NB4 (cell line): ENCODE measurements around the gene MERTK.

Experiments used
- DNase-seq: peaks from one replicate; pipeline ENCODE4 v3.0.0; 2010; ENCODE audit warnings: low read depth
- H3K4me3 ChIP-seq: one replicate; pipeline ENCODE4 v1.5.1; 2011; ENCODE audit warnings: mild to moderate bottlenecking, low read depth, low read length, moderate library complexity
- MYC ChIP-seq: IDR thresholded peaks from 2 replicates; pipeline ENCODE4 v1.6.1; 2011; ENCODE audit warnings: low read depth, low read length
- POLR2A ChIP-seq: IDR thresholded peaks from 2 replicates; pipeline ENCODE4 v1.6.1; 2011; ENCODE audit warnings: mild to moderate bottlenecking; ENCODE audit not compliant: insufficient read length; ENCODE audit errors: extremely low read depth
- TF ChIP-seq, protein P1 (sequence below): IDR thresholded peaks from 2 replicates; pipeline ENCODE4 v1.6.1; 2011; ENCODE audit warnings: low read depth, low read length
- TF ChIP-seq, protein P2 (sequence below): IDR thresholded peaks from one replicate; pipeline ENCODE4 v1.5.1; 2012; ENCODE audit warnings: low read depth, low read length

Gene MERTK

DNA sequence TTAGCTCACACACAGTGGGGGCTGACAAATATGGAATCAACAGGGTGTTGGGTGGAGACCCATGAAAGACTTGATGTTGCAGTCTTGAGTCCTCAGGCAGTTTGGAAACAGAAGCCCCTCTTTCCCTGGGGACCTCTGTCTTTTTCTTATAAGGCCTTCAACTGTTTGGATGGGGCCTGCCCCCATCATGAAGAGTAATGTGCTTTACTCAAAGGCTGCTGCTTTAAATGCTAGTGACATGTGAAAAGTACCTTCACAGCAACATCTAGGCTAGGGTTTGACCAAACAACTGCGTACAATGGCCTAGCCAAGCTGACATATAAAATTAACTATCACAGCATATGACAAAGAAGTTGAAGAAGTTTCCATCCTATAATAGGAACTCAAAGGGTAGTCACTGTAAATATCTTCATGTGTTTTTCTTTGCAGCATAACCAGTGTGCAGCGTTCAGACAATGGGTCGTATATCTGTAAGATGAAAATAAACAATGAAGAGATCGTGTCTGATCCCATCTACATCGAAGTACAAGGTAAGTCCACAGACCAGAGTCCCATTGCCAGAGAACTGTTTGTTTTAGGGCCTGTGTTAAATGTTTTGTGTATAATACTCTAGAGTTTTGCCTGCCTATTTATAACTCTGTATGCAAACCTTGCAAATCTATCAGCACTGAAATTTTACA, 46.3 kb downstream of the MERTK start:
- H3K4me3 ChIP-seq: no peak overlapping the region
- DNase-seq: peak; percentile 62
- TF ChIP-seq MYC (no peak), POLR2A (no peak)
- TF ChIP-seq, protein P1, sequence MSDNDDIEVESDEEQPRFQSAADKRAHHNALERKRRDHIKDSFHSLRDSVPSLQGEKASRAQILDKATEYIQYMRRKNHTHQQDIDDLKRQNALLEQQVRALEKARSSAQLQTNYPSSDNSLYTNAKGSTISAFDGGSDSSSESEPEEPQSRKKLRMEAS: no peak
- TF ChIP-seq, protein P2, sequence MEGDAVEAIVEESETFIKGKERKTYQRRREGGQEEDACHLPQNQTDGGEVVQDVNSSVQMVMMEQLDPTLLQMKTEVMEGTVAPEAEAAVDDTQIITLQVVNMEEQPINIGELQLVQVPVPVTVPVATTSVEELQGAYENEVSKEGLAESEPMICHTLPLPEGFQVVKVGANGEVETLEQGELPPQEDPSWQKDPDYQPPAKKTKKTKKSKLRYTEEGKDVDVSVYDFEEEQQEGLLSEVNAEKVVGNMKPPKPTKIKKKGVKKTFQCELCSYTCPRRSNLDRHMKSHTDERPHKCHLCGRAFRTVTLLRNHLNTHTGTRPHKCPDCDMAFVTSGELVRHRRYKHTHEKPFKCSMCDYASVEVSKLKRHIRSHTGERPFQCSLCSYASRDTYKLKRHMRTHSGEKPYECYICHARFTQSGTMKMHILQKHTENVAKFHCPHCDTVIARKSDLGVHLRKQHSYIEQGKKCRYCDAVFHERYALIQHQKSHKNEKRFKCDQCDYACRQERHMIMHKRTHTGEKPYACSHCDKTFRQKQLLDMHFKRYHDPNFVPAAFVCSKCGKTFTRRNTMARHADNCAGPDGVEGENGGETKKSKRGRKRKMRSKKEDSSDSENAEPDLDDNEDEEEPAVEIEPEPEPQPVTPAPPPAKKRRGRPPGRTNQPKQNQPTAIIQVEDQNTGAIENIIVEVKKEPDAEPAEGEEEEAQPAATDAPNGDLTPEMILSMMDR: no peak

DNA sequence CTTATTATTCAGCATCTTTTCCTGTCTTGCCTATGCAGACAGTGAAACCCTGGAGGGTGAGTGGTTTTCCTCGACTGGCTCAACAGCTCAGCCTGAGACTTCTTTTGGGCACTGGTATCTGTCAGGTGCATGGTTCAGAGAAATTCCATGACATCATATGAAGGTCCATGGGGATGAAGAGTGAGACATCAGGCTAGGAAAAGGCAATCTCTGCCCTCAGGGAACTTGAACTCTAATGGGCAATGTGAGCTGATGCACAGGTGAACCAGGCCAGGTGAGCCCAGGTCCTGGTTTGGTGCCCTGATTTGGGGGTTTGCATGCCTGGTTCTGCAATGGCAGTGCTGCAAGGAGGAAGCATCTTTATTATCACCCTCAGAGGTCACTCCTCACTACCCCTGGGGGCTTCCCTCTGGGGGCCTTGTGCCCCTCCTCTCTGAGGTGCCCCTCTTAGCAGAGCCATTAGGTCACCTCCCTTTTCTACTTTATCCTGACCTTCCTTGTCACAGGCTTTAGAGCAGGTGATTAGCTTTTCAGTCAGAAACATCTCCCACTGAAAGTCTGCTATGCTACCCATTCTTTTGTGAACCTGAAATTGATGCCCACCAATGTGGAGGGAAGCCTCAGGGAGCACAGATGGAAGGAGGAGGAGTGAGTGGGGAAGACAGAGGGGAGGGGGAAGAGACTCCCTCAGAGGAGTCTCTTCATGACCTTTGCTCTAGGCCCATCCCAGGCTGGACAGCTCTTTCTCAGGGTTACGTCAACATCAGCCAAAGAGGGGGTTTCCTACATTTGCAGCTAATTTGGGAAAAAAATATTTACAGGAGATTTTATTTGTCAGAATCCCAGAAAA, 47.3 kb downstream of the MERTK start:
- TF ChIP-seq POLR2A (no peak), MYC (no peak)
- TF ChIP-seq, protein P2: no peak
- TF ChIP-seq, protein P1: no peak
- DNase-seq: no peak
- no peak overlapping the region for H3K4me3 ChIP-seq

DNA sequence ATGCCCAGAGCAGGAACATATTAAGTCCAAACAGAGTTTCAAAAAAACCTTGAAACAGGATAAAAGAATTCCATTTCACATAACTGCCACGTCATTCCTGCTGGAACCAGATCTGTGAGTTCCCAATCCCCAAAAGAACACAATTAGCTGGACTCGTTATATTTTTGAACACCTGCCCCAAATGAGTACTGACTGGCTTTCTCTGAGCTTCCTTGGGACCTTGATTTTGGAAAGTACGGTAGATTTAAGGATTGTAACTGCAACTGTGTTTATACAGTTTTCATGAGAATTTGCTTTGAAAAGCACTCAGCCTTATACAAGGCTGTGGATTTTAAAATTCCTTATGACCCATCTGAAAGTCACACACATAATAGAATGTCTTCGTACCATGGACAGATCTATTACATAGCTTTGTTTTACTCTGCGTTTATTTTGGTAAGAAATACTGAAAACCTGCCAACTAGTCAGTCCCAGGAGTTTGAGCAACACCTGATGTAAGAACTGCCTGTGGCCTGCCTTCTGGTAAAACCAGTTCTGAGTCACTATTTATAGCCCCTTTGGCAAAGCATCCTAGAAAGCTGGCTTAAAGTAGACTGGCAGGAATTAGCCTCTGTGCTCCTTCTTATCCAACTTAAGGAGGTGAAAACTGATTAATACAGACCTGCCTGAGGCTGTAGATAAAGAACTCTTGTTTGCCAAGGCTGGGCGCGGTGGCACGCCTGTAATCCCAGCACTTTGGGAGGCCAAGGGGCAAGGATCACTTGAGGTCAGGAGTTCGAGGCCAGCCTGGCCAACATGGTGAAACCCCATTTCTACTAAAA, 48.1 kb downstream of the MERTK start:
- DNase-seq: peak; percentile 33
- TF ChIP-seq, protein P1: no peak
- TF ChIP-seq MYC (no peak), POLR2A (no peak)
- TF ChIP-seq, protein P2: no peak

DNA sequence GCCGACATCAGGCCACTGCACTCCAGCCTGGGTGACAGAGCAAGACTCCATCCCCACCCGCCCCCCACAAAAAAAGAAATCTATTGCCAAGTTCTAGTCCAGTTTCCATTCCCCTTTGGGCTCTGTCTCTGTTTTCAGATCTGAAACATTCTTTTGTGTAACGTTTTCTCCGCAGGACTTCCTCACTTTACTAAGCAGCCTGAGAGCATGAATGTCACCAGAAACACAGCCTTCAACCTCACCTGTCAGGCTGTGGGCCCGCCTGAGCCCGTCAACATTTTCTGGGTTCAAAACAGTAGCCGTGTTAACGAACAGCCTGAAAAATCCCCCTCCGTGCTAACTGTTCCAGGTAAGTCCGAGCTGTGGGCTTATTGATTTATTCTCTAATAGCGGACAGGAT, 48.8 kb downstream of the MERTK start:
- TF ChIP-seq, protein P2: no peak
- TF ChIP-seq, protein P1: no peak
- TF ChIP-seq MYC: no peak
- TF ChIP-seq POLR2A: no peak
- no peak overlapping the region for H3K4me3 ChIP-seq
- no peak for DNase-seq

More for the DNA sequence above, 48.1 kb downstream of the MERTK start:
- no peak overlapping the region for H3K4me3 ChIP-seq

DNA sequence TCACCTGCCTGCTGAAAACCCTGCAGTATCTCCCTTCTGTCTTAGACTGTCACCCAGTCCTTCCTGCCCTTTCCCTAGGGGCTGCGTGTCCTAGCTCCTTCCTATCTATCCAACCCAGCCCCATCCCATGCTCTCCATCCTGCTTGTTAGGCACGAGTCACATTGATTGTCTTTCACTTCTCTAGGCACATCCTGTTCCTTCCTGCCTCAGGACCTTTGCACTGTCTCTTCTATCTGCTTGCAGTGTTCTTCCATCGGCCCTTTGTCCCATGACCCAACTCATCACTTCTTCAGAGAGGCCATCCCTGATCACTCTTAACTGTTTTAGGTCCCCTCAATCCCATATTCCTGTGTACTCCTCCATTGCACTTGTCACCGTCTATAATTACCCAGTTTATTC, 50.4 kb downstream of the MERTK start:
- TF ChIP-seq POLR2A: no peak
- TF ChIP-seq, protein P1: no peak
- no peak for TF ChIP-seq MYC
- TF ChIP-seq, protein P2: no peak
- no peak overlapping the region for H3K4me3 ChIP-seq
- DNase-seq: no peak
